ENCODE data around the gene DNAJB2.

Gene DNAJB2

DNA sequence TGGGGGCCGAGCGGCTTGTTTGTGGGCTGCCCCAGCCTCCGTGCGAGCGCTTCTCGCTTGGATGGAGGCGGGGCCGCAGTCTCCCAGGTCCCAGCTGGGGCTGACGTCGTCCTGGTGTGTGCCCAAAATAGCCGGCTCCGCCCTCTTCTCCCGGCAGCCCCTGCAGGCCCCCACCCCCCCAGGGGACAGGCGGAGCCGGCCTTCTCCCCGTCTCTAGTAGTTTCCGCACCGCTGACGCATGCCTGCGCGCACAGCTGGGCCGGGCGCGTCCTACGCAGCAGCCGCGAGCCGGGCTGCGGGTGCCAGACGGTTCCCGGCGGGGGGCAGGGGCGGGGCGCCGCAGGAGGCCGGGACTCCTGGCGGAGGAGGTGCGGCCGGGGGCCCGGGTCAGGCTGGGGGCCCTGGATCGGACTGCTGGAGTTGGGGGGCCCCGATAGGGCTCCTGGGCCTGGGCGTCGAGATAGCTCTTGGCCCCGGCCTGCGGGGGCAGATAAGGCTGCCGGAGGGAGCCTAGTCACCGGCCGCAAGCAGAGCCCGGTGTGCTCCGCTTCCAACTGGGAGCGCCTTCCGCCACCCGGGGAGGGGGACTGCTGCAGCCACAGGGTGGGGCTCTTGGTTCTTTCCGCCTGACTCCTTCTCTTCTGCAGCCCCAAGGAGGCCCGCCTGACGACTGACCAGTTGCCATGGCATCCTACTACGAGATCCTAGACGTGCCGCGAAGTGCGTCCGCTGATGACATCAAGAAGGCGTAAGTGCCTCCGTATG, at the start of gene DNAJB2:
Gene DNAJB2 (plus strand): TSS at position 216 of the 765 bp plus-strand sequence. CDS start 468 bp downstream, at position 684.
- TF ChIP-seq, protein P1, sequence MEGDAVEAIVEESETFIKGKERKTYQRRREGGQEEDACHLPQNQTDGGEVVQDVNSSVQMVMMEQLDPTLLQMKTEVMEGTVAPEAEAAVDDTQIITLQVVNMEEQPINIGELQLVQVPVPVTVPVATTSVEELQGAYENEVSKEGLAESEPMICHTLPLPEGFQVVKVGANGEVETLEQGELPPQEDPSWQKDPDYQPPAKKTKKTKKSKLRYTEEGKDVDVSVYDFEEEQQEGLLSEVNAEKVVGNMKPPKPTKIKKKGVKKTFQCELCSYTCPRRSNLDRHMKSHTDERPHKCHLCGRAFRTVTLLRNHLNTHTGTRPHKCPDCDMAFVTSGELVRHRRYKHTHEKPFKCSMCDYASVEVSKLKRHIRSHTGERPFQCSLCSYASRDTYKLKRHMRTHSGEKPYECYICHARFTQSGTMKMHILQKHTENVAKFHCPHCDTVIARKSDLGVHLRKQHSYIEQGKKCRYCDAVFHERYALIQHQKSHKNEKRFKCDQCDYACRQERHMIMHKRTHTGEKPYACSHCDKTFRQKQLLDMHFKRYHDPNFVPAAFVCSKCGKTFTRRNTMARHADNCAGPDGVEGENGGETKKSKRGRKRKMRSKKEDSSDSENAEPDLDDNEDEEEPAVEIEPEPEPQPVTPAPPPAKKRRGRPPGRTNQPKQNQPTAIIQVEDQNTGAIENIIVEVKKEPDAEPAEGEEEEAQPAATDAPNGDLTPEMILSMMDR (IDR thresholded peaks at IDR 0.05; ENCODE audit: borderline replicate concordance, insufficient read depth, low read depth, low read length): no peak; the same call in 1 of the 2 replicates
- H3K4me3 ChIP-seq (ENCODE audit: low read depth, low read length): peak within 1 kb of the TSS; percentile 56

DNA sequence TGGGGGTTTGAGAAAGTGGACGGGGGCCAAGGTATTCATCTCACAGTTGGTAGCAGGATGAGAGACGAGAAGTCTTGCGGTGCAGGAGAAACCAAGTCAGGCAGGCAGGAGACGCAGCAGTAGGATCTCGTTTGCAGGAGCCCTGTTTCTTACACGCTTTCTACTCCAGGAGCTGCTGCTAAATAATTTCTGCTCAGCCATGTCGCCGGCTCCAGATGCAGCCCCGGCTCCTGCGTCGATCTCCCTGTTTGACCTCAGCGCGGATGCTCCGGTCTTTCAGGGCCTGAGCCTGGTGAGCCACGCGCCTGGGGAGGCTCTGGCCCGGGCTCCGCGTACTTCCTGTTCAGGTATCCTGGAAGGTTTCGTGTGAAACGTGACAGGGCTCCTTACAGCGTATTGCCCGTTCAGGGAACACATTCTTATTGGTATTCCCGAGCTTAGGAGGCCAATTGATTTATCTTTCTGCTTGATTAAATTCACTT, 49.1 kb upstream of the DNAJB2 start:
- H3K4me3 ChIP-seq (ENCODE audit: low read depth, low read length): peak overlapping the region; percentile 84
- TF ChIP-seq, protein P1 (IDR thresholded peaks at IDR 0.05; ENCODE audit: borderline replicate concordance, insufficient read depth, low read depth, low read length): no peak

DNA sequence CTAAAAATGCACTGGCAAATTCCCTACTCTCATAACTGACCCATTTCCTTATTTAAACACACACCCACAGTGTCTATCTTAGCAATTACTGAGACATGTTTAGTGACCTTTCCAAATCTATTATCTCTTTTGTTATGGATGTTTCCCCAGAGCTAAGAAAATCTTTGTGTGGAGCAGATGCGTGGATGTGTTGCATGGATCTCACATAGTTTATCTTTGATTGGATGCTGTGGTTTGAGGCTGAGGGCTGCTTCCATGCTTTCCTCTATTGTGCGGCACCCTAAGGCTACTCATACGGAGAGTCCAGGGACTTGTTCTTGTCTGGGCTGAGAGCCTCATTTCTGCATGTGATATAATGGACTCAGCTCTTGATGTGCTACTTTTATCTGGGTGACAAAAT, 44.8 kb upstream of the DNAJB2 start:
- no peak overlapping the region for H3K4me3 ChIP-seq (ENCODE audit: low read depth, low read length)
- TF ChIP-seq, protein P1 (IDR thresholded peaks at IDR 0.05; ENCODE audit: borderline replicate concordance, insufficient read depth, low read depth, low read length): no peak

DNA sequence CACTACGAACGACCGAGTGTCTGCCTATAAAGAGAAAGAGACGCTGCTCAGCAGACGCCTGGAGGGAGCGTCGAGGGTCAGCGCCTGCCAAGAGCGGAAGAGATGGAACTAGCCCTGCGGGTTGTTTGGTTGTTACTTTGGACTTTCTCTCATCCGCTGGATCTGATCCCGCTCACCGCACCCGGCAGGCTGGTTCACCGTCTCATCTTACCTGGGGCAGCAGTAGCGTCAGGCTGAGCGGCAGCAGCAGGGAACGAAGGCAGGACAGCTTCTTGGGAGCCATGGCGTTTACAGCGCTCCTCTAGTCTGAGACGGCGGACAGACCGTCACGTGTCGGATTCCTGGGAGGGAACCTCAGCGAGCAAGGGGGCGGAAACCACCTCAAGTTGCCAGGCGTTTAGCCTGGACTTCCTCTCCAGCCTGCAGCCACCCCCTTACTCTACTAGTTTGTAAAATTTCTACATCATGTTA, 35.8 kb upstream of the DNAJB2 start:
- no peak overlapping the region for H3K4me3 ChIP-seq (ENCODE audit: low read depth, low read length)
- TF ChIP-seq, protein P1 (IDR thresholded peaks at IDR 0.05; ENCODE audit: borderline replicate concordance, insufficient read depth, low read depth, low read length): no peak

DNA sequence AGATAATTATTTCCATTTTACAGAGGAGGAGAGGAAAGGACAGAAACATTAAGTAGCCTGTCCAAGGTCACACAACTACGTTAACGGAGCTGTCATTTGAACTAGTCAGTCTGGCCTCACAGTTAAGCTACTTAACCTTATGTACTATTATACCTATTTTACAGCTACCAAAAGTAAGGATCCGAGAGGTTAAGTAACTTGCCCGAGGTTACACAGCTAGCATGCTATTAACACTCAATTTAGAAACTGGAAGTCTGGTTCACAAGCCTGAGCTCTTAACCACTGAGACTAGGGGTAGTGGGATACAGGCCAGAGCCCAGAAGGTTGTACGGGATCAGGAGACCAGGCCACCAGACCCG, 34.4 kb upstream of the DNAJB2 start:
- H3K4me3 ChIP-seq (ENCODE audit: low read depth, low read length): peak overlapping the region; percentile 54
- TF ChIP-seq, protein P1 (IDR thresholded peaks at IDR 0.05; ENCODE audit: borderline replicate concordance, insufficient read depth, low read depth, low read length): no peak

DNA sequence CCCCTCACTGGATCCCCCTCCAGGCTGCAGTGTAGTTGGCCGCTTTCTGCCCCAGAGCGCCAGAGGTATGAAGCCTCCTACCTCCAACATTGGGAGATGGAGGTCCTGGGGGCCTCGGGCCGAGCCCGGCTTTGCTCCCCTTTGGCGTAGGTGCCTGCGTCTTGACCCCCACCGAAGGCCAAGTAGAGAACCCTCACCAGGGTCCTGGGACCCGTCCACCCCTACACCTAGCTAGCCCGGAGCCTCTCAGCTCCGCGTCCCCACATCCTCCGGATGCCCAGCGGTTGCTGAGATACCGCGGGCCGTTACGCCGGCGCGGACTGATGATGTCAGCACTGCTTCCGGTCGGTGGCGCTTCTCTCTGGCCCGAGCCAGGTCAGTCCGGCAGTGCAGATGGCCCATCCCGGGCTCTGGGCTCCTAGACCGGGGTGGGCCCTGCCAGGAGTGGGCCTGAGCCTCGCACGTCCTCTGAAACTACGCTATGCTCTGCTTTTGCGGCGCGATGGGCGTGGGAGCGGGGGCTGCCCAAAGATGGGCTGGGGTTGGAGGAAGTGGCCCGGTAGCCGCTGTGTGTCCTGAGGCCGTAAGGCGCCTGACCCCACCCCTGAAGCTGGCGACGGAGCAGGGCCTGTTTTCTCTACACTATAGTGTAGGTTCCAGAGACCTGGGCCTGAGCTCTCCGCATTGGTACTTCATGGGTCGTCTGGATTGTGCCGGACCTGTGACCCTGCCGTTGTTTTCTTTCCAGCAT, 33.8 kb upstream of the DNAJB2 start, which contains the start of the genes GLB1L and STK16:
Gene GLB1L (minus strand): TSS at position 297 of the 751 bp plus-strand sequence. CDS start 1,871 bp downstream, outside the sequence.
Gene STK16 (plus strand): TSS at position 332 of the 751 bp plus-strand sequence. CDS start 521 bp downstream, outside the sequence.
- peak within 1 kb of the TSS; percentile 54 for H3K4me3 ChIP-seq (ENCODE audit: low read depth, low read length)
- TF ChIP-seq, protein P1 (IDR thresholded peaks at IDR 0.05; ENCODE audit: borderline replicate concordance, insufficient read depth, low read depth, low read length): no peak
